NB4 (cell line): Measurements from ENCODE around the gene ONECUT2.
"Not testable (repeated sequence)": the region's sequence is repeated elsewhere in the genome, so short reads cannot be mapped to it uniquely, and the experiment has no call there.

ENCODE experiments used
- DNase-seq: peaks from one replicate; pipeline ENCODE4 v3.0.0; 2010; ENCODE audit warnings: low read depth
- H3K4me3 ChIP-seq: one replicate; pipeline ENCODE4 v1.5.1; 2011; ENCODE audit warnings: mild to moderate bottlenecking, low read depth, low read length, moderate library complexity
- MAX ChIP-seq: IDR thresholded peaks from 2 replicates; pipeline ENCODE4 v1.6.1; 2011; ENCODE audit warnings: low read depth, low read length
- MYC ChIP-seq: IDR thresholded peaks from 2 replicates; pipeline ENCODE4 v1.6.1; 2011; ENCODE audit warnings: low read depth, low read length
- POLR2A ChIP-seq: IDR thresholded peaks from 2 replicates; pipeline ENCODE4 v1.6.1; 2011; ENCODE audit warnings: mild to moderate bottlenecking; ENCODE audit not compliant: insufficient read length; ENCODE audit errors: extremely low read depth
- TF ChIP-seq, protein P1 (sequence below): IDR thresholded peaks from one replicate; pipeline ENCODE4 v1.5.1; 2012; ENCODE audit warnings: low read depth, low read length

Gene ONECUT2

GRCh38 chr18:57519668-57520424, 84.7 kb downstream of the ONECUT2 start:
- no peak overlapping the region for H3K4me3 ChIP-seq
- no peak for TF ChIP-seq MYC
- no peak for DNase-seq

DNA sequence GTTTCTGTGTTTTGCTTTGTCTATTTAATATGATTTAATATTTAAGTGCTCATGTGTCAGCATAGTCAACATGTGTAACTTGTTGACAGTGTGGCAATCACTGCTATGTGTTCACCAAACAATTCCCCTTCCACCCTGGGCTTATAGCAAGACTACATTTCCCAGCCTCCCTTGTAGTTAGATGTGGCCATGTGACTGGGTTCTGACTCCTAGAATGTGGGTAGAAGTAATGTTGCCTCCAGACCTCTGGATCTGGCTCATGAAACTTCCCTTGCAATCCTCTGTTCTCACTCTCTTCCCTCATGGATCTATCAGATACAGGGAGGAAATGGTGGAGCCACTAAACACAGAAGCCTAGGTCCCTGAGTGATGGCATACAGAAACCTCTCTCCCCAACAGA, 87.2 kb downstream of the ONECUT2 start:
- not testable (repeated sequence) for H3K4me3 ChIP-seq, DNase-seq

GRCh38 chr18:57523171-57523956, 88.2 kb downstream of the ONECUT2 start:
- H3K4me3 ChIP-seq: no peak overlapping the region
- TF ChIP-seq POLR2A (no peak), MYC (no peak), MAX (no peak)
- TF ChIP-seq, protein P1, sequence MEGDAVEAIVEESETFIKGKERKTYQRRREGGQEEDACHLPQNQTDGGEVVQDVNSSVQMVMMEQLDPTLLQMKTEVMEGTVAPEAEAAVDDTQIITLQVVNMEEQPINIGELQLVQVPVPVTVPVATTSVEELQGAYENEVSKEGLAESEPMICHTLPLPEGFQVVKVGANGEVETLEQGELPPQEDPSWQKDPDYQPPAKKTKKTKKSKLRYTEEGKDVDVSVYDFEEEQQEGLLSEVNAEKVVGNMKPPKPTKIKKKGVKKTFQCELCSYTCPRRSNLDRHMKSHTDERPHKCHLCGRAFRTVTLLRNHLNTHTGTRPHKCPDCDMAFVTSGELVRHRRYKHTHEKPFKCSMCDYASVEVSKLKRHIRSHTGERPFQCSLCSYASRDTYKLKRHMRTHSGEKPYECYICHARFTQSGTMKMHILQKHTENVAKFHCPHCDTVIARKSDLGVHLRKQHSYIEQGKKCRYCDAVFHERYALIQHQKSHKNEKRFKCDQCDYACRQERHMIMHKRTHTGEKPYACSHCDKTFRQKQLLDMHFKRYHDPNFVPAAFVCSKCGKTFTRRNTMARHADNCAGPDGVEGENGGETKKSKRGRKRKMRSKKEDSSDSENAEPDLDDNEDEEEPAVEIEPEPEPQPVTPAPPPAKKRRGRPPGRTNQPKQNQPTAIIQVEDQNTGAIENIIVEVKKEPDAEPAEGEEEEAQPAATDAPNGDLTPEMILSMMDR: no peak
- peak; percentile 39 for DNase-seq

- no peak overlapping the region for H3K4me3 ChIP-seq
- TF ChIP-seq, protein P1: no peak
- TF ChIP-seq MYC: no peak
- TF ChIP-seq MAX: no peak
- TF ChIP-seq POLR2A: no peak
- DNase-seq: no peak
Measured at GRCh38 chr18:57527556-57528229, 92.5 kb downstream of the ONECUT2 start.

GRCh38 chr18:57529151-57529550, 94.0 kb downstream of the ONECUT2 start:
- TF ChIP-seq POLR2A (no peak), MAX (no peak), MYC (no peak)
- TF ChIP-seq, protein P1: no peak
- DNase-seq: no peak

GRCh38 chr18:57533006-57533867, 98.1 kb downstream of the ONECUT2 start:
- TF ChIP-seq, protein P1: no peak
- TF ChIP-seq MAX: no peak
- TF ChIP-seq MYC: no peak
- TF ChIP-seq POLR2A: no peak
- DNase-seq: no peak
- H3K4me3 ChIP-seq: no peak overlapping the region

More at GRCh38 chr18:57529151-57529550, 94.0 kb downstream of the ONECUT2 start:
- H3K4me3 ChIP-seq: no peak overlapping the region
